Large intestine (tissue), 3 donors: ENCODE results near the gene SMPDL3B. TPM values are rescaled to one million over a fixed set of nuclear protein-coding genes. Genes with fewer than 3 reads are reported as not detected.
A peak's percentile ranks its signal among the peaks of the same experiment; 100 is the strongest.

ENCODE experiments used
- DNase-seq, 2 donors: peaks; one replicate each; pipeline versions ENCODE4 v3.0.0 to v3.0.0-alpha.2; 2013
- H3K27ac ChIP-seq: one replicate; pipeline ENCODE4 v1.5.1; 2013; ENCODE audit warnings: low read length
- H3K27me3 ChIP-seq: 2 replicates; pipeline ENCODE4 v1.6.1; 2013; ENCODE audit warnings: low read length; ENCODE audit not compliant: control insufficient read depth, insufficient read depth
- H3K36me3 ChIP-seq: 2 replicates; pipeline ENCODE4 v1.6.1; 2013; ENCODE audit warnings: low read length; ENCODE audit not compliant: control insufficient read depth, insufficient read depth
- H3K4me1 ChIP-seq: one replicate; pipeline ENCODE4 v1.6.1; 2013; ENCODE audit warnings: low read length; ENCODE audit not compliant: control insufficient read depth, insufficient read depth
- H3K4me3 ChIP-seq: one replicate; pipeline ENCODE4 v1.5.1; 2013; ENCODE audit warnings: low read length
- H3K9me3 ChIP-seq: one replicate; pipeline ENCODE4 v1.6.1; 2013; ENCODE audit warnings: mild to moderate bottlenecking, low read depth, low read length, moderate library complexity; ENCODE audit not compliant: control insufficient read depth
- WGBS: methylation state at CpG from one replicate; pipeline ENCODE4 v1.1.5; 2013; ENCODE audit warnings: low lambda C conversion rate; ENCODE audit not compliant: insufficient coverage; 5-methylcytosine and 5-hydroxymethylcytosine counted together
- polyA plus RNA-seq: library from polyadenylated mRNA; unstranded; fragments of 120-200 nt; gene quantifications from one replicate; pipeline ENCODE4 v1.2.1, GENCODE V29; 2013

SMPDL3B gene
- polyA plus RNA-seq, 1 donor: 17.0 TPM

DNA sequence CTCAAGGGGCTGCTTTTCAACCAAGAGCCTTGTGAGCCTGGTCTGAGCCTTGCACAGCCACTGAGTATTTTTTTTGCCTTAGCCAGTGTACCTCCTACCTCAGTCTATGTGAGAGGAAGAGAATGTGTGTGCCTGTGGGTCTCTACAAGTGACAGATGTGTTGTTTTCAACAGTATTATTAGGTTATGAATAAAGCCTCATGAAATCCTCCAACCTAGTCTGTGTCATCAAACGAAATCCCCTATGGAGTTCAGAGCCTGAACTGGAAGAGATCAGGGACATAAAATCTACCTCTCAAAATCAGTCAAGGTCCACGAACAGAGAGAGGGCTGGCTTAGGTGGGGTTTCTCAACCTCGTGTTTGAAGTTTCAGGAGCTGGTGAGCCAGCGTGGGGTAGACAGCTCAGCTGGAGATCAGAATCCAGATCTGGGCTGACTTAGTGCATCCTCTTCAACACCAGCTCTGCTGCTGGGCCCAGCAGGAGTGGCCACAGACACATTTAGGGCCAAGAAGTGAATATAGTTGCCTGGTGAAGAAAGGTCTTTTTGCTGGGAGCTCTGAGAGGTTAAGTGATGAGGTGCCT, 33.2 kb downstream of the SMPDL3B start:
- H3K4me1 ChIP-seq: no peaks in the 10 kb centered on the region
- no peaks in the 10 kb centered on the region for H3K9me3 ChIP-seq
- no peak overlapping the region for H3K4me3 ChIP-seq
- H3K27ac ChIP-seq: no peak overlapping the region
- no CpG with 5 or more reads among the region's 4 CpGs for WGBS
- peaks cover 73% of the 10 kb centered on the region for H3K36me3 ChIP-seq
- no peaks in the 10 kb centered on the region for H3K27me3 ChIP-seq
- DNase-seq: no peak

- no peak for DNase-seq
Observed at GRCh38 chr1:27968692-27969091, 33.9 kb downstream of the SMPDL3B start.

GRCh38 chr1:27970401-27970800, 35.6 kb downstream of the SMPDL3B start:
- Histone ChIP-seq H3K27me3 (no peaks in the 10 kb centered on the region), H3K9me3 (no peaks in the 10 kb centered on the region), H3K36me3 (peaks cover 63% of the 10 kb centered on the region), H3K27ac (no peak overlapping the region), H3K4me3 (no peak overlapping the region), H3K4me1 (no peaks in the 10 kb centered on the region)
- no peak for DNase-seq
- 90% methylated on average over 3 of the region's 6 CpGs for WGBS

More at GRCh38 chr1:27968692-27969091, 33.9 kb downstream of the SMPDL3B start:
- H3K4me3 ChIP-seq: no peak overlapping the region
- H3K27ac ChIP-seq: no peak overlapping the region
- H3K27me3 ChIP-seq: no peaks in the 10 kb centered on the region
- no CpG with 5 or more reads among the region's 3 CpGs for WGBS
- H3K9me3 ChIP-seq: no peaks in the 10 kb centered on the region
- peaks cover 73% of the 10 kb centered on the region for H3K36me3 ChIP-seq
- H3K4me1 ChIP-seq: no peaks in the 10 kb centered on the region

DNA sequence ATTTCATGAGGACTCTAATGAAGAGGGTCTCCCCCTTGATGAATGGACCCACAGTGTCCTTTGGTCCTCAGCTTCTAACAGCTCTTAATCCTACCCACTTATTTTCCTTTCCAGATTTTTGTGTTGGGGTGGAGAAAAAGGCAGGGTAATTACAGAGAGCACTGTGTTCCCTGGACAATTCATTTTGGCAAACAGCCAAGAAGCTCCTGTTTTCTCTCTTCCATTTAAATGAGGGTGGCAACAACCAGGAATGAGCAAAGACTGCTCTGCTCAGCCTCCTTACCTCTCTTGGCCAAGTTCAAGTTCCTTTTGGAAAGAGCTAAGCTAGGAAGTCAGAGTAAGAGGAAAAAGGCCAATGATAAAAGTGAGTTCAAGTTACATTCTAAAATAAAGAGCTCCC, 36.9 kb downstream of the SMPDL3B start:
- H3K4me3 ChIP-seq: no peak overlapping the region
- H3K9me3 ChIP-seq: no peaks in the 10 kb centered on the region
- no peaks in the 10 kb centered on the region for H3K27me3 ChIP-seq
- no peak for DNase-seq
- H3K4me1 ChIP-seq: no peaks in the 10 kb centered on the region
- peaks cover 57% of the 10 kb centered on the region for H3K36me3 ChIP-seq
- no peak overlapping the region for H3K27ac ChIP-seq

- no peak overlapping the region for H3K4me3 ChIP-seq
- H3K36me3 ChIP-seq: peaks cover 55% of the 10 kb centered on the region
- H3K27me3 ChIP-seq: no peaks in the 10 kb centered on the region
- DNase-seq: no peak
- no peak overlapping the region for H3K27ac ChIP-seq
- no peaks in the 10 kb centered on the region for H3K4me1 ChIP-seq
- H3K9me3 ChIP-seq: no peaks in the 10 kb centered on the region
- WGBS: no CpG with 5 or more reads among the region's 4 CpGs
Observed at GRCh38 chr1:27972141-27972540, 37.3 kb downstream of the SMPDL3B start.

- no peak for DNase-seq
- no peaks in the 10 kb centered on the region for H3K9me3 ChIP-seq
- H3K27me3 ChIP-seq: no peaks in the 10 kb centered on the region
- H3K4me3 ChIP-seq: no peak overlapping the region
- H3K27ac ChIP-seq: no peak overlapping the region
- no peaks in the 10 kb centered on the region for H3K4me1 ChIP-seq
- 77% methylated on average over 3 of the region's 4 CpGs for WGBS
- H3K36me3 ChIP-seq: peaks cover 47% of the 10 kb centered on the region
Observed at GRCh38 chr1:27973771-27974416, 39.1 kb downstream of the SMPDL3B start.

- Histone ChIP-seq H3K27ac (no peak overlapping the region), H3K9me3 (no peaks in the 10 kb centered on the region), H3K4me1 (no peaks in the 10 kb centered on the region), H3K27me3 (no peaks in the 10 kb centered on the region), H3K36me3 (peaks cover 47% of the 10 kb centered on the region), H3K4me3 (no peak overlapping the region)
- DNase-seq: no peak
Observed at GRCh38 chr1:27974417-27974781, 39.6 kb downstream of the SMPDL3B start.

DNA sequence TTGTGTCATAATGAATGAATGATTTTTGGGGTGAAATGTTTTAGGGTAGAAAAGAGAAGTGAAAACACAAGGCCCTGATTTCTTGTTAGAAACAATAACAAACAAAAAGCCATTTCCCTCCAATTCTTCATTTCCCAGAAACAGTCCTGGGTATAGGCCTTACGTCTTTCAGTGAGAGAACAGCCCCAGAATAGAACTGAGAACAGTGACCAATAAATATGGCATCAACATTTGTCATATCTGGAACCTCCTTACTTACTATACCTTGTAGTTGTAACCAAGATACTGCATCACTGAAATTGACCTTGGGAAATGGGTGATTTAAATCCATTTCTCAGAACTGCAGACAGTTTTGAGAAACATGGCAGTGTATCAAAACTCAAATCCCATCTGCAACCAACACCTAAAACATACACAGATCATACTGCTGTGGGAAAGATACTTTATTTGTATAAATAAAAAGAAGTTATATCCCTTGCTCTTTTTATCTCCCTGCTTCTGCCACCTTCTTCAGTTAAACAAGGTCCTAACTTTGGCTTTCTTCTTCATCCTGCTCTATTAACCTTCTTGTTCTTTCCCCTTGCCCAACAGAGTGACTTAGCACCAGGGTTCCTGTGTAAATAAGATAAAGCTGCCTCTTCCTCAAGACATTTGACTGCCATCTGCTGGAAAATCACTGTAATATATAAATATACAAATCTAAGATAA, 44.5 kb downstream of the SMPDL3B start:
- Histone ChIP-seq H3K4me1 (no peaks in the 10 kb centered on the region), H3K9me3 (no peaks in the 10 kb centered on the region), H3K36me3 (peaks cover 19% of the 10 kb centered on the region), H3K4me3 (no peak overlapping the region), H3K27ac (no peak overlapping the region), H3K27me3 (no peaks in the 10 kb centered on the region)
- WGBS: 83% methylated on average over 1 of the region's 1 CpG
- DNase-seq: peak; percentile 34 to 56

DNA sequence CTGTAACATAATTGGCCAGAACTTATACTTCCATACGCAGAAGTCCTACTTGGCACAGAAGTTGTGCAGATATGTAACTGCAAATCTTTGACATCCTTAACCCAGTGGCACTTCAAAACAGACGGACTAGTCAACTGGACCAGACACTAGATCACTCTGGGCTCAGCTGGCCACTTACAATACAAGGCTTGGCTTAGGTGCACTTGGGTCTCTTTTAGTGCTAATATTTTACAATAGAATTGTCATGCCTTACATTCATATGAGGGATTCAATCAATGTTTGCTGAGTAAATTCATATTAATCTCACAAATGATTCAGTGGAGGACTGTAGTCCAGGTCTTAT, 45.0 kb downstream of the SMPDL3B start:
- H3K4me1 ChIP-seq: no peaks in the 10 kb centered on the region
- no peaks in the 10 kb centered on the region for H3K9me3 ChIP-seq
- H3K4me3 ChIP-seq: no peak overlapping the region
- WGBS: no CpG with 5 or more reads among the region's 2 CpGs
- no peak for DNase-seq
- peaks cover 16% of the 10 kb centered on the region for H3K36me3 ChIP-seq
- no peak overlapping the region for H3K27ac ChIP-seq
- H3K27me3 ChIP-seq: no peaks in the 10 kb centered on the region

DNA sequence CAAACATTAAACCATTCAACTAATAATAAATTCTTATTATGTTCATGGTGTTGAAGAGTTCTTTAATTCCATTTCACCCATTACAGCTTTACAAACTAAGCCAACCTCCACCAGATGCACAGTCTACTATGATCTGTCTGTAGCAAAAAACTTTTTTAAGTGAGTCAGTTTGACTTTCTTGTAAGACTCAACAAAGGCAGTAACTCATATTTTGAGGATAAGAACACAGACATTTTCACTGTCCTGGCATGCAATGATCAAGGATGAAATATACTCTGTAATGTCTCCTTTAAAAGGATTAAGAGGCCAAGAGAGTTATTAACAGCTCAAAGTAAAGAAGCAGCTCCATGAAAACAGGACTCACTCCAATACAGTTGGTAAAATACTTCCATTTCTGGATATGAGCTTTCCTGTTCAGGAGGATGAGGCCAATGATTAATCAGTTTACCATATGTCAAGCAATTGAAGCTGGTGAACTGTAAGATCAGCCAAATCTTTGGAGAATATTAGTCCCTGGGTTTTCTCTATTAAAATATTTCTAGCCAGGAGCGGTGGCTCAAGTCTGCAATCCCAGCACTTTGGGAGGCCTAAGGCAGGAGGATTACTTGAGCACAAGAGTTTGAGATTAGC, 45.5 kb downstream of the SMPDL3B start:
- no peaks in the 10 kb centered on the region for H3K4me1 ChIP-seq
- H3K4me3 ChIP-seq: no peak overlapping the region
- H3K36me3 ChIP-seq: peaks cover 19% of the 10 kb centered on the region
- DNase-seq: no peak
- no peaks in the 10 kb centered on the region for H3K27me3 ChIP-seq
- H3K27ac ChIP-seq: no peak overlapping the region
- H3K9me3 ChIP-seq: no peaks in the 10 kb centered on the region
- no CpG with 5 or more reads among the region's 1 CpG for WGBS
